Immature natural killer cell (primary cell): ENCODE data around the gene DBNDD1. TPM values are rescaled to one million over a fixed set of nuclear protein-coding genes. Genes with fewer than 3 reads are reported as not detected.

Experiments used
- DNase-seq, 3 donors: peaks; one replicate each; pipeline ENCODE4 v3.0.0; 2022; ENCODE audit warnings: mixed read lengths in 1 of 3
- H3K27ac Mint-ChIP-seq, 6 donors: one replicate each; pipeline ENCODE4 v1.8.0; 2020; ENCODE audit warnings: mixed read lengths in 6 of 6, mild to moderate bottlenecking in 5 of 6, inconsistent platforms in 4 of 6, moderate library complexity in 3 of 6
- H3K27me3 Mint-ChIP-seq, 3 donors: one replicate each; pipeline ENCODE4 v1.8.0; 2020 to 2021; ENCODE audit warnings: low read depth in 3 of 3, mild to moderate bottlenecking in 3 of 3, mixed read lengths in 3 of 3, moderate library complexity in 3 of 3, inconsistent platforms in 1 of 3
- H3K36me3 Mint-ChIP-seq, 3 donors: one replicate each; pipeline ENCODE4 v1.8.0; 2020; ENCODE audit warnings: mixed read lengths in 3 of 3, inconsistent platforms in 2 of 3, mild to moderate bottlenecking in 2 of 3
- H3K4me1 Mint-ChIP-seq, 2 donors: one replicate each; pipeline ENCODE4 v1.8.0; 2020; ENCODE audit warnings: inconsistent platforms in 2 of 2, mild to moderate bottlenecking in 2 of 2, mixed read lengths in 2 of 2, moderate library complexity in 1 of 2
- H3K4me3 Mint-ChIP-seq, 5 donors: one replicate each; pipeline ENCODE4 v1.8.0; 2020; ENCODE audit warnings: mild to moderate bottlenecking in 5 of 5, mixed read lengths in 5 of 5, inconsistent platforms in 3 of 5, moderate library complexity in 3 of 5
- H3K9me3 Mint-ChIP-seq, 6 donors: one replicate each; pipeline ENCODE4 v1.8.0; 2020; ENCODE audit warnings: mild to moderate bottlenecking in 6 of 6, mixed read lengths in 6 of 6, inconsistent platforms in 4 of 6, moderate library complexity in 3 of 6
- polyA plus RNA-seq, 3 donors: library from polyadenylated mRNA; unstranded; fragments of 300-500 nt; fragmentation: Illumina TruSeq; gene quantifications; one replicate each; pipeline ENCODE4 v1.2.3, GENCODE V29; 2021

The DBNDD1 gene
- polyA plus RNA-seq, 3 donors from 2014 or later = not detected

DNA sequence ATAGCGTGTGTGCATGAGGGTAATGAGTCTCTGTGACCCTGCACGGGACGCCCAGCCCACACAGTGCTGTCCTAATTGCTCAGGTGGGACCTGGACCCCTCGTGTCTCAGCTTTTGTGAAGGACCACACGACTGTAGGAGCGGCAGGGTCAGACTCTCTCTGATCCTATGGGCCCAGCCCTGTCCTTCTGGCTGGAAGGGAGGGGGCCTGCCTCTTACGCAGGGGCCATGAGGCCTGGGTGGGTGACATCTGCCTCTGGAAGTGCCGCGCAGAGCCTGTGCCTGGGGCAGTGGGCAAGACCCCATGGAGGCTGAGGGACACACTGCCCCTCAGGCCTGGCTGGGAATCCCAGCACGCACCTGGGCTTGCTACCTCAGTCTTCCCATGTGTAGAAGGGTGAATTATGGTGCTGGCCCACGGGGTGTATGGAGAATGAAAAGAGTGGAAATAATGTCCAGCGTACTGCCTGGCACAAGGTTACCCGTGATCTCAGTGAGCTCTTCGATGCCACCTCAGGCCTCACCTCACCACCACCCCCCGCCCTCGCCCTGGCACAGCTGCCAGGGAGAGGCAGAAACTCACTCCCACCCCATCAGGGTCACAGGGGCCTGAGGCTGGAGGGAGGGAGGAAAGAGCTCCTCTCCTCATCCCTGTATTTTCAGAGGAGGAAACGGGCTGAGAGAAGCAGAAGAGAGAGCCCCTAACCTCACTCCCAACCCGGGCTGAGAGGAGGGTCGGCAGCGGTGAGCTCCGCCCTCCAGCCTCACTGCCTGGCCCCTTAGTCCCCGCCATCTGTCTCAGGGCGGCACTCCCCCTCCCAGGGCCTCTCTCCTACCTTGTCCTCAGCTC, 27.1 kb upstream of the DBNDD1 start:
- Mint-ChIP-seq H3K27me3 (peaks cover 15 to 26% (median 21%) of the 10 kb centered on the region in 3 donors), H3K36me3 (no peaks in the 10 kb centered on the region), H3K4me3 (peak overlapping the region in 4 of 5 donors; percentile 43 to 67 (median 54)), H3K9me3 (no peaks in the 10 kb centered on the region), H3K4me1 (peaks cover 14 to 16% of the 10 kb centered on the region in 2 donors), H3K27ac (peak overlapping the region in 2 of 6 donors; percentile 28 to 59)
- DNase-seq = no peak

DNA sequence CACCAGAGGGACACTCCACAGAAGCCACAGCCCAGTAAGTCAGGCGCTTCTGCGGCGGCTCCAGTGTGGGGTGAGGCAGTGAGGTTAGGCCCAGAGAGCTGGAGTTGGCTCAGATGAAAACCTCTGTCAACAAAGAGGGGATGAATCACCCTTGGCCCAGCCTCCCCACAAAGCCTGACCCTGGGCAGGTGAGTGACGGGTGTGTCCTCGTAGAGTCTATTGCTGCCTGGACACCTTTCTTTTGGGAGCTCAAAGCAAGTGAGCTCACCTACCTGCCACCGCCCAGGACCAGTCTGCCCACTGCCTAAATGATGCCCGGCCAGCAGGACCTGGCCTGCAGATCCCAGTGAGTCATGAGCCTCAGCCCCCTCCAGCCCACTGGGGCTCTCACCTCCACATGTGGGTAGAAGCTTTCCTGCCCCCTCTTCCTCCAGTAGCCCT, 24.9 kb upstream of the DBNDD1 start:
- Mint-ChIP-seq H3K27ac (no peak overlapping the region), H3K4me3 (no peak overlapping the region), H3K36me3 (no peaks in the 10 kb centered on the region), H3K9me3 (no peaks in the 10 kb centered on the region), H3K27me3 (peaks cover 17 to 24% (median 21%) of the 10 kb centered on the region in 3 donors), H3K4me1 (peaks cover 14 to 16% of the 10 kb centered on the region in 2 donors)
- no peak for DNase-seq

DNA sequence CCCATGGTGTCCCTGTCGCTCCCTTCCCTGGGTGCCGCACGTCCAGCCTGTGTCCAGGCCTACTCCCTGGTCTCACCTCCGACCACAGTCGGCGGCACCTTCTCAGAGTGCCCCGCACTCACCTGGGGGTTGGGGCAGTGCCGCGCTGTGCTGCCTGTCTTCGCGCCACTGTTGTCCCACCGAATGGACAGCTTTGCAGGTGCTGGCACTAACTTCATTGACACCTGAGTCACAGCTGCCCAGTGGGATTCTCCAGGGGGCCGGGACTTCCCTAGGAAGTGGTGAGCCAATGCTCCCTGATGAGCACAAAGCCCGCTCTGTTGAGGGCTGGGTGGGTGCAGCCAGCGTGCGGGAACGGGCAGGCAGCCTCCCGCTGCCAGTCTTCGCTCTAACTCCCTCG, 24.3 kb upstream of the DBNDD1 start:
- no peak for DNase-seq
- no peak overlapping the region for H3K27ac Mint-ChIP-seq
- H3K36me3 Mint-ChIP-seq = peaks cover 0 to 1% (median 0%) of the 10 kb centered on the region in 3 donors
- peaks cover 11 to 13% of the 10 kb centered on the region in 2 donors for H3K4me1 Mint-ChIP-seq
- peaks cover 14 to 18% (median 15%) of the 10 kb centered on the region in 3 donors for H3K27me3 Mint-ChIP-seq
- no peaks in the 10 kb centered on the region for H3K9me3 Mint-ChIP-seq
- H3K4me3 Mint-ChIP-seq = no peak overlapping the region

DNA sequence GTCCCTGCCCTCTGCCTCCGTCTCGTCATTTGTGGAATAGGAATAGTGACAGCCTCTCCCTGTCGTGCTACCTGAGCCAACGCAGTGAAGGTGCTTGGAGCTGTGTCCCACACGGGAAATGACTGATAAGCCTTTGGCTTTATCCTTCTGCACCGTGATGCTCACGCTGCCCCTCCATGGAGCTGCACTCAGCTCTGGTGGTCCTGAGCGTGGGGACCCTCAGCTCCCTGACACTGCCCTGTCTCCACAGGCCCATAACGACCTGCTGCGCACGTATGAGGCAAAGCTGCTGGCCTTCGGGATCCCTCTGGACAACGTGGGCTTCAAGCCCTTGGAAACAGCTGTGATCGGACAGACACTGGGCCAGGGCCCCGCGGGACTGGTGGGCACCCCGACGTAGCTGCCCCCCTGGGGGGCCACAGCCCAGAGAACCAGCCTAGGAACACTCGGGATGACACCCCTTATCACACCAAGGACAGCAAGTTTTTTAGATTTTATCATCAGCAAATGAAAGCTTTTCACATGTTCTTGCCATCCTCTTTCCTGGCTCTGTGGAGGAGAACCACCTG, 23.8 kb upstream of the DBNDD1 start:
- Mint-ChIP-seq H3K4me1 (peaks cover 7 to 8% of the 10 kb centered on the region in 2 donors), H3K27ac (no peak overlapping the region), H3K9me3 (no peaks in the 10 kb centered on the region), H3K36me3 (peaks cover 0 to 4% (median 0%) of the 10 kb centered on the region in 3 donors), H3K27me3 (peaks cover 9 to 13% (median 10%) of the 10 kb centered on the region in 3 donors), H3K4me3 (no peak overlapping the region)
- no peak for DNase-seq

DNA sequence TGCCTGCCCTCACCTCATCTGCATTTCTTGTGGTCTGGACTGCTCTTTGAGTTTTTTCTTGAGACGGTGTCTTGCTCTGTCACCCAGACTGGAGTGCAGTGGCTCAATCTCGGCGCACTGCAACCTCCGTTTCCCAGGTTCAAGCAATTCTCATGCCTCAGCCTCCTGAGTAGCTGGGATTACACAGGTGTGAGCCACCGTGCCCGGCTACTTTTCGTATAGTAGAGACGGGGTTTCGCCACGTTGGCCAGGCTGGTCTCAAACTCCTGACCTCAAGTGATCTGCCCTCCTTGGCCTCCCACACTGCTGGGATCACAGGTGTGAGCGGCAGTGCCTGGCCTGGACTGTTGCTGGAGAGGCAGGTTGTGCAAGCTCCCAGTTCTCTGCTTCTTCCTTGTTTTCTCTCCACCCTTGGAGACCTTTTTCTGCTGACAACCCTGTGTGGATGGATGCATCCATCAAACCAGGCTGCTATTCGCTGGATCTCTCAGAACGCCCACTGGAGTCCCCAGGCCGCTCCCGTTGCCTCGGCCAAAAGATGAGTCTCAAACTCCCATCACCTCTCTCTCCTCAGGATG, 22.7 kb upstream of the DBNDD1 start:
- Mint-ChIP-seq H3K36me3 (peaks cover 0 to 4% (median 2%) of the 10 kb centered on the region in 3 donors), H3K27ac (no peak overlapping the region), H3K4me3 (no peak overlapping the region), H3K27me3 (peaks cover 6 to 9% (median 8%) of the 10 kb centered on the region in 3 donors), H3K9me3 (no peaks in the 10 kb centered on the region), H3K4me1 (peaks cover 7% of the 10 kb centered on the region in 2 donors)
- DNase-seq = no peak

DNA sequence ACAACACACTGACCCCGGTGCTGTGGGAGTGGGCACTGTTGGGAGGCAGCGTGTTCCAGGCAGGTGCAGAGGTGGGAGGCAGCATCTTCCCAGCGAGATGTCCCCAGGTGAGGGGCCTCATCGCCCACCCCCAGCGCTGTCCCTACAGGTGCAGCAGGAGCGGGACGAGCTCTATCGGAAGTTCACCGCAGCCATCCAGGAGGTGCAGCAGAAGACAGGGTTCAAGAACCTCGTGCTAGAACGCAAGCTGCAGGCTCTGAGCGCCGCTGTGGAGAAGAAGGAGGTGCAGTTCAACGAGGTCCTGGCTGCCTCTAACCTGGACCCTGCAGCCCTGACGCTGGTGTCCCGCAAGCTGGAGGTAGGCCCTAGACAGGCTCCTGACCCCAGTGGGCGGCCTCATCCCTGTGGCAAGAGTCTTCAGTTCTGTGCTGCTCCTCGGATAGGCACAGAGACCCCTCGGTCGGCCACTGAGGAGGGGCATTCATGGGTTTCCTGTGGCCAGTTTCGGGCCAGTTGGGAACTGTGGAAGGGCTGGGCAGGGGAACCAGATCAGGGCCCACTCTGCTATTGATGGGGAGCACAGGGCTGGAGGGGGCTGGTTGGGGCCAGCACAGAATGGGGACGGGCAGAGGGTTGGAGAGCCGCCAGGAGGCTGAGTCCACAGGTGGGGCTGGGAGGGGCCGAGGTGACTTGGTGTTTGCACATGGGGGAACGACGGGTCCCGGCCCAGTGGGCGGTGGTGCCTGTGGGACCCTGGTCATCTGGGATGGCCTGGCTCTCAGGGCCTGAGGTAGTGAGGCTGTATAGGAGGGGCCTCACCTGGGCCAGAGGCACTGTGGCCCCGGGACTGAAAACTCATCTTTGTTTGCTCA, 21.1 kb upstream of the DBNDD1 start:
- Mint-ChIP-seq H3K27me3 (peaks cover 1 to 6% (median 2%) of the 10 kb centered on the region in 3 donors), H3K9me3 (no peaks in the 10 kb centered on the region), H3K36me3 (peaks cover 0 to 7% (median 4%) of the 10 kb centered on the region in 3 donors), H3K4me1 (no peaks in the 10 kb centered on the region), H3K4me3 (no peak overlapping the region), H3K27ac (no peak overlapping the region)
- no peak for DNase-seq

DNA sequence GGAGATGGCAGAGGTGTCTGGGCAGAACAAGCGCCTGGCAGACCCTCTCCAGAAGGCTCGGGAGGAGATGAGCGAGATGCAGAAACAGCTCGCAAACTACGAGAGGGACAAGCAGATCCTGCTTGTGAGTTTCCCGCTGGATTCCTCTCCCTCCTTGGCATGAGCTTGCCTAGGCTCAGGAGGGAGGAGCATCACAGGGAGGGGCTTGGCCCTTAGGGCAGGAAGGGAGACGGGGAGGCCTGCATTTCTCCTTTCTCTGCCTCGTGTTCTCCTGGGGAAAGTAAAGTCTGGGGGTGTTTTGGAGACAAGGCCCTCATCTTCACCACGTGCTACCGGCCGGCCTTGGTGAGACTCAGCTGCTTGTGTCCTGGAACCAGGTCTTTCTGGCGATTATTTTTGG, 18.0 kb upstream of the DBNDD1 start:
- peaks cover 4 to 14% (median 8%) of the 10 kb centered on the region in 3 donors for H3K27me3 Mint-ChIP-seq

DNA sequence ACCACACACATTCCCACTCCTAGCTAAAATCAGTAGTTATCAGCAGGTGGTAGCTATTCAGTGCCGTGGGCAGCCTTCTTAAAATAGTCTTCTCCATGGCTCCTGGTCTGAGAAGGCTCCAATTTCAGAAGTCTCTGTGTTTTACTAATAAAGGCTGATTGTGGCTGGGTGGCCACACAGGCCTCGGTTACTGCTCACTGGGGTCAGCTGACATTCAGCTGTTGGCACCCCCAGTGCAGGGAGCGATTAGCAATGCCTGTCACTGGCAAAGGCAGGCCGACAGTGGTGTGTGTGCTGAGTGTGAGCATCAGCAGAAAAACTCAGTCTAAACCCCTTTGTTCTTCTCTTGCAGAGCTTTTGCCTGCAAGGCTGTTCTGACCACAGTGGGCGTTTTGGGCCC, 16.6 kb upstream of the DBNDD1 start:
- Mint-ChIP-seq H3K9me3 (no peaks in the 10 kb centered on the region), H3K4me3 (no peak overlapping the region), H3K27me3 (peaks cover 13 to 28% (median 17%) of the 10 kb centered on the region in 3 donors), H3K36me3 (peaks cover 0 to 7% (median 4%) of the 10 kb centered on the region in 3 donors), H3K4me1 (peaks cover 0 to 2% of the 10 kb centered on the region in 2 donors), H3K27ac (no peak overlapping the region)
- DNase-seq = no peak

More for the DNA sequence above, 18.0 kb upstream of the DBNDD1 start:
- no peak for DNase-seq
- H3K4me1 Mint-ChIP-seq = no peaks in the 10 kb centered on the region
- H3K36me3 Mint-ChIP-seq = peaks cover 0 to 7% (median 4%) of the 10 kb centered on the region in 3 donors
- no peak overlapping the region for H3K27ac Mint-ChIP-seq
- H3K4me3 Mint-ChIP-seq = no peak overlapping the region
- no peaks in the 10 kb centered on the region for H3K9me3 Mint-ChIP-seq

DNA sequence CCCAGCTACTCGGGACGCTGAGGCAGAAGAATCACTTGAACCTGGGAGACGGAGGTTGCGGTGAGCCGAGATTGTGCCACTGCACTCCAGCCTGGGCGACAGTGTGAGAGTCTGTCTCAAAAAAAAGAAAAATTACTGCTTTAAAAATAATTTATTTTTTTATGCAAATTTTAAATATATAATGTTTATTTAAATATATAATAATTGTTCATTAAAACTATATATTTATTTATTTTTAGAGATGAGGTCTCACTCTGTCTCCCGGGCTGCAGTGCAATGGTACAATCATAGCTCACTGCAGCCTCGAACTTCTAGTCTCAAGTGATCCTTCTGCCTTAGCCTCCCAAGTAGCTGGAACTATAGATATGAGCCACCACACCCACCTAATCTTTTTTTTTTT, 15.2 kb upstream of the DBNDD1 start:
- H3K36me3 Mint-ChIP-seq = peaks cover 0 to 7% (median 4%) of the 10 kb centered on the region in 3 donors
- no peak overlapping the region for H3K27ac Mint-ChIP-seq
- H3K4me1 Mint-ChIP-seq = peaks cover 0 to 2% of the 10 kb centered on the region in 2 donors
- H3K27me3 Mint-ChIP-seq = peaks cover 13 to 34% (median 17%) of the 10 kb centered on the region in 3 donors
- no peak for DNase-seq
- no peak overlapping the region for H3K4me3 Mint-ChIP-seq
- H3K9me3 Mint-ChIP-seq = no peaks in the 10 kb centered on the region

DNA sequence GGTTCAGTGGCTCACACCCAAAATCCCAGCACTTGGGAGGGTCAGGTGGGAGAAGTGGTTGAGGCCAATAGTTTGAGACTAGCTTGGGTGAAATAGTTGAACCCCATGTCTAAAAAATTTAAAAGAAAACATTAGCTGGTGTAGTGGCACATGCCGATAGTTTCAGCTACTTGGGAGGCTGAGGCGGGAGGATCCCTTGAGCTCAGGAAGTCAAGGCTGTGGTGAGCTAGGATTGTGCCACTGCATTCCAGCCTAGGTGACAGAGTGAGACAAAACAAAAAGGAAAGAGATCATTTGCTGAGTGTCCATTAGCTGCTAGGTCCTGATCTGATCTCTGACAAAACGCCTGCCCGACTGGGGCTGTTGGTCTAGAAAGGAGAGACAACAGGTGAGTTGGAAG, 14.1 kb upstream of the DBNDD1 start:
- no peaks in the 10 kb centered on the region for H3K9me3 Mint-ChIP-seq
- H3K27me3 Mint-ChIP-seq = peaks cover 13 to 34% (median 17%) of the 10 kb centered on the region in 3 donors
- H3K4me1 Mint-ChIP-seq = peaks cover 0 to 2% of the 10 kb centered on the region in 2 donors
- no peak overlapping the region for H3K4me3 Mint-ChIP-seq
- peaks cover 0 to 7% (median 2%) of the 10 kb centered on the region in 3 donors for H3K36me3 Mint-ChIP-seq
- no peak overlapping the region for H3K27ac Mint-ChIP-seq
- DNase-seq = no peak

DNA sequence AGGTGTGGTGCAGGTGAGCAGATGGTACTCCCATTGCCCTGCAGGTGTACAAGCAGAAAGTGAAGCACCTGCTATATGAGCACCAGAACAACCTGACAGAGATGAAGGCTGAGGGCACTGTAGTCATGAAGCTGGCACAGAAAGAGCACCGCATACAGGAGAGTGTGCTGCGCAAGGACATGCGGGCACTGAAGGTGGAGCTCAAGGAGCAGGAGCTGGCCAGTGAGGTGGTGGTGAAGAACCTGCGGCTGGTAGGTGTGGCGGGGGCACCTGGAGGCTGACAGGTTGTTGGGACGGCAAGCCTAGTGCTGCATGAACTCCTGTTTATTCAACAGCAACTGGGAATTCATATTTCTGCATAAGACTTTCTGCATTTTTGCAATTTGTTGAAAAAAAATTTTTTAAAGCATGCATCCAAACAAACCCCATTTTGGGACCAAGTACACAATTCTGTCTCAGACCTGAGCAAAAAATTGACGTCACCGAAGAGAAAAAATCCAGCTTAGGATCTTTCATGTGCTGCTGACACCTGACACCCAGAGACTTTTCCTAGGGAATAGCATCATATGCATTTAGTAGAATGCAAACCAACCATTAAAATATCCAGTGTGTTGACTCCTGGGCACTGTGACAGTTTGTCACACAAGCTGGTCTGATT, 13.5 kb upstream of the DBNDD1 start:
- H3K4me1 Mint-ChIP-seq = peaks cover 0 to 2% of the 10 kb centered on the region in 2 donors
- H3K9me3 Mint-ChIP-seq = no peaks in the 10 kb centered on the region
- peaks cover 0 to 7% (median 0%) of the 10 kb centered on the region in 3 donors for H3K36me3 Mint-ChIP-seq
- H3K27me3 Mint-ChIP-seq = peaks cover 13 to 34% (median 17%) of the 10 kb centered on the region in 3 donors
- DNase-seq = no peak
- H3K27ac Mint-ChIP-seq = peak overlapping the region in 2 of 6 donors; percentile 83 to 94
- peak overlapping the region in 1 of 5 donors; percentile 77 for H3K4me3 Mint-ChIP-seq

DNA sequence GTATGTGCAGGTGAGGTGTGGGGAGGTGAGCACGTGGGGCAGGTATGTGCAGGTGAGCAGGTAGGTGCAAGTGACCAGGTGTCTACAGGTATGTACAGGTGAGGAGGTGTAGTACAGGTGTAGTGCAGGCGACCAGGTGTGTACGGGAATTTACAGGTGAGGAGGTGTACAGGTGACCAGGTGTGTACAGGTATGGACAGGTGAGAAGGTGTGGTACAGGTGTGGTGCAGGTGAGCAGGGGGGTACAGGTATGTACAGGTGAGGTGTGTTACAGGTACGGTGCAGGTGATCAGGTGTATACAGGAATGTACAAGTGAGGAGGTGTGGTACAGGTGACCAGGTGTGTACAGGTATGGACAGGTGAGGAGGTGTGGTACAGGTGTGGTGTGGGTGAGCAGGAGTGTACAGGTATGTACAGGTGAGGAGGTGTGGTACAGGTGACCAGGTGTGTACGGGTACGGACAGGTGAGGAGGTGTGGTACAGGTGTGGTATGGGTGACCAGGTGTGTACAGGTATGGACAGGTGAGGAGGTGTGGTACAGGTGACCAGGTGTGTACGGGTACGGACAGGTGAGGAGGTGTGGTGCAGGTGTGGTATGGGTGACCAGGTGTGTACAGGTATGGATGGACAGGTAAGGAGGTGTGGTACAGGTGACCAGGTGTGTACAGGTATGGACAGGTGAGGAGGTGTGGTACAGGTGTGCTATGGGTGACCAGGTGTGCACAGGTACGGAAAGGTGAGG, 12.8 kb upstream of the DBNDD1 start:
- H3K27ac Mint-ChIP-seq = peak overlapping the region in 5 of 6 donors; percentile 15 to 94 (median 29)
- peaks cover 13 to 34% (median 17%) of the 10 kb centered on the region in 3 donors for H3K27me3 Mint-ChIP-seq
- H3K9me3 Mint-ChIP-seq = no peaks in the 10 kb centered on the region
- peaks cover 0 to 6% (median 0%) of the 10 kb centered on the region in 3 donors for H3K36me3 Mint-ChIP-seq
- H3K4me3 Mint-ChIP-seq = peak overlapping the region in 2 of 5 donors; percentile 32 to 77
- peaks cover 0 to 2% of the 10 kb centered on the region in 2 donors for H3K4me1 Mint-ChIP-seq
- DNase-seq = peak in 2 of 3 donors; percentile 19 to 21
